GM19468 (cell line): ENCODE data around the gene RPL36A.

ENCODE experiments used
- ATAC-seq: cut with Tn5 transposase; IDR thresholded peaks from one replicate; pipeline ENCODE4 v1.9.1; 2021; ENCODE audit warnings: mild to moderate bottlenecking, moderate library complexity, moderate number of reproducible peaks; ENCODE audit not compliant: unreplicated experiment; ENCODE audit errors: extremely low read depth

The RPL36A gene

GRCh38 chrX:101390664-101391525 lies at the start of gene RPL36A:
TSS of gene RPL36A (plus strand) at chrX:101391011. CDS start at chrX:101391044, 33 bp downstream.
- ATAC-seq, result peak; percentile 70

DNA sequence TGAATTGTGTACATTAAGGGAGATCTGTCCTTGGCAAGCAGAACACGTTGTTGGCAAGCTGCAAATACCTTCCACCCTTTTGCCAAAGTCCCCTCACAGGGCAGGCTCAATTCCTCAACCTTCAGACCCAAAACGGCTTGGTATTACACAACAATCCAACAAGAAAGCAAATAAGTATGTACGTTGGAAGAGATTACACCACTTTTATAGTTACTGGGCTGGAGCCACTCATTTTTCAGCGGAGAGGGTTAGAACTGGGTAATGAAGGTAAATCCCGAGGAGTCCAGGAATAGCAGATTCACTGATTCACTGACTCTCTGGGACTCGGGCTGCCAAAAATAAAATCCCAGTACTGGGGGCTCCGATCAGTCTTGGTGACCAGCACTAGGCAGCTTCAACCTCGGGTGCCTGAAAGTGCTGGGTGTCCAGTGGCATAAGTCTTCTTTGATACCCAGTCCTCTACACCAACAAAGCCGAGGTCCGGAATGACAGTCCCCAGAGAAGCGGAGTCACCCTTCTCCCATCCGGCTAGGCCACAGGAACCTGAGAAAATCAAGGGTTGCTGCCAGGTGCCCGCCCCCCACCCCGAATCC lies 42.9 kb upstream of the RPL36A start:
- ATAC-seq, result no peak

DNA sequence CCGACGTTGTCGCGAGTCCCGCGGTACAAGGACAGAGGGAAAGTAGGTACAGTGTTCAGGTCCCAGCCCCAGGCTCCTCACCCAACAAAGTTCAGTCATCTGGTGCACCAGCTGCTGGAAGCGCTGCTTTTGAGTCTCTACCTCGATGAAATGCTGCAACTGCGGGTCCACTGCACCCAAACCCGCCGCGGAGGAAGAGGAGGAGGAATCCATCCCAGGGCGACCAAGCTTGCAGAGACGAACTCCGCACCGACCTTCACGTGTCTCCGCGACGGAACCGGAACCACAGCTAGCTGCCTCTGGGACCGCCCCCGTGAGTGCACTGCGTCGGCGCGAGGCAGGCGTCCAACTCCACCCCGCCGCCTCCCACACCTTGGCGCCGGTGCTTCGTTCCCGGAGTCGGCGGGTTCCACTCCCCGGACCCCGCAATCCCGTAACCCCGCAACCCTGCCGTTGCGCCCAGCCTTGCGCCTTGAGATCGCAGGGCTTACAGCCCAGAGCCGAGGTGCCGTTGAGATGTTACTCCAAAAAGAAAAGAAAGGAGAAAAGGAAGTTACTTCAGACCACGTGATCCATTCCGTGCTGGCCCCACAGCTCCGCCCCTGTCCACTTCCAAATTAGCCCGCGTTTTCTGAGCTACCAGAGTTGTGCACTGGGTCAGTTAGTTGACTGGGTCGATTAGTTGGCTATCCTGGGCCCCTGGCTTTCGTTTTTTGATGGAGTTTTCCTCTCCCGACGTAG lies 42.2 kb upstream of the RPL36A start, which contains the start of gene TIMM8A:
Gene TIMM8A, minus strand, starts transcription at position 291 of the 741 bp plus-strand sequence. Its CDS starts 78 bp downstream, at position 213.
- ATAC-seq, result peak; percentile 78

GRCh38 chrX:101349193-101349562 lies 41.6 kb upstream of the RPL36A start:
- ATAC-seq, result no peak

DNA sequence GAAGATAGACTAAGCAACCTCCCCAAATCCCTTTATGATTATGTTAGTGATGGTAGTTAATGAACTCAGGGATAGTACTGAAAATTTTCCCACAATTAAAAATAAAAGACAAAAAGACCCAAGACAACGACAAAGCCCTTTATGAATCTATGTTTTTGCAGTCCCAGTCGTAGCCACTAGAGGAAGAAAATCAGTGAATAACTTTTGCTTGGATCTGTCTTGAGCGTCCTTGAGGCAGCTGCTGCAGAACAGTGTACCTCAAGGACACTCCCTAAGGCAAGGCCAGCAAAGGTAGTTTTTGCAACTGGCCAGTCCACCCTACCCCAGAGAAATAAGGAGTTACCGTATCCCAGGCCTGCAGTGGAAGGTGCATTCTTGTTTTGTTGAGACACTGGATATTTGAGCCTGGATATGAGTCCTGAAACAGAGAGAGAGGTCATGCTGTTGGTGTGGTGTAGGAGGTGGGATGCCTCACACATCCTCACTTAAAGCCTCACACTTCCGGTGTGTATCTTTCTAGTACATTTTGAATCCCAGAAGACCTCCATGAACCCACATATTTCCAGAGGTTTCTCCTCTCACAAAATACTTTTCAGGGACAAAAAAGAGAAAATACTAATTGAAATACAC lies 33.5 kb upstream of the RPL36A start:
- no peak for ATAC-seq

GRCh38 chrX:101359966-101360365 lies 30.8 kb upstream of the RPL36A start:
- no peak for ATAC-seq

DNA sequence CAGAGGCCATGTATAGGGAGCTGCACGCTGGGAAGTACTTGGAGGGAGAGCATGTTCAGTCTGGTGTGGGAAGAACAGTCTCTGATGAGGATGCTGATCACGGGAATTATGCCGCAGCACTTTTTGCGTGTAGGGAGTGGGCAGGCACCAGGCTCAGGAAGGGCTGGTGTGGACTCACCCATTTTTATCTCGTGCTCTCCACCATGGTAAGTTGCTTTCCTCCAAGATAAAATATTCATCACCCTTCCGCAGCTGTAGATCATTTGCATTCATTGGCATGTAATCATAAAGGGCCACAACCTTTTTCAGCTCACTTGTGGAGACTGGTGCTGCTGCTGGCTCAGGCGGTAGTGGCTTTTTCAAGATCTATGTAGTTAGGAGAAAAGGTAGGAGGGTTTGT lies 30.4 kb upstream of the RPL36A start:
- ATAC-seq, result no peak

DNA sequence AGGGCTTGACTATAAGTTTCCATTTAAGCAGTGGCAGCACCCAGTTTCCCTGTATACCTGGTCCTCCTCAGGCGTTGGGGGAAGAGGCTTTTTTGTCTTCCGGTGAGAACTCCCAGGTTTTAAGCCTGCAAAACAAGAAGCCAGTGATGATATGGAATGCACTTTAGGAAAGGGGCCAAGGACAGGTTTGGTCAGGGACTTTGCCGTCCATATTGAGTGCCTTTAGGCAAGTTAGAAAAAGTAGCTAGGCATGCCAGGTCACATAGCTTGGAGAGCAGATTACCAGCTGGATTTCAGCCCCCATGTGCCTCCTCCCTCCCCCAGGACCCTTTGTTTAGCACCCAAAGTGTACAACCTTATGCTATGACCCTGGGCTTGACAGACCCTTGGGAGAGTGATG lies 28.7 kb upstream of the RPL36A start:
- no peak for ATAC-seq

DNA sequence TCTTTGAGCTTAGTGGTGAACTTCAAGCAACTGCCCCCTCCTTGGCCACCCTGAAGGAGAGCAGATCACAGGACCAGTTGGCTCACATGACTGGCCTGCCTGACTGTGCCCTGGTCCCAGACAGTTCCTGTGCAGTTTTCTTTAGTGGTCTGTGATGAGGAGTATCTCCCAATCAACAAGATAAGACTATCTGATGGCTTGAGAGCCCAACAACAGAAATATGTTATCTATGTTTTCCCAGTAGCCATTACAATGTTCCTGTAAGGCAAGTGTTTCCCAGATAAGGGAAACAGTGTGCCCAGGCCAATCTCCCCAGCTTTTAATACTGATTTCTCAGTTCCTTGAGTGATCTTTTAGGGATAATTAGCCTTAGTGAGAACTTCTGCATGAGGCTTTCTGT lies 28.1 kb upstream of the RPL36A start:
- ATAC-seq, result no peak

DNA sequence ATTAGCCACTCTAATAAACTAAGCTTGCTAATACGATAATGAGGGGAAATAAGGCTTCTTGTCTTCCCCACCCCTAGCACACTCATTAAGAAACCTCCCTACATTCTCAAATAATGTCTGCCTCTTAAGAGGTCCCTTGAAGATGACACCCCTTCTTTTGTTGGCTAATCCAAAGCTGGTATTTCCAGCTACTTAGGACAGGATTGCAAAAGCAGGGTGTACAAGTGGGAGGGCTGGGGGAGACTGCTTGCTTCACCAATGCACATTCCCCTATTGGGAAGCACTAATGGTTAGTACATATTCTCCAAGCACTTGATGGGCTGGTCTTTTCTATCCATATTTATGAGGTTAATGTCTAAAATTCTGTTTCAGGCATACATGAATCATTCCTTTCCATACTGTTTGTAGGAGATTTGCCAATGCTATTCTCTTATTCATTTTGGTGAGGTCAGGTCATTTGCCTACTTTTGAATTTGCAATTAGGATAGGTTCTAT lies 25.5 kb upstream of the RPL36A start:
- no peak for ATAC-seq

- ATAC-seq, result no peak
Observed at GRCh38 chrX:101368800-101369199, 22.0 kb upstream of the RPL36A start.

GRCh38 chrX:101369687-101370086 lies 21.1 kb upstream of the RPL36A start:
- no peak for ATAC-seq

DNA sequence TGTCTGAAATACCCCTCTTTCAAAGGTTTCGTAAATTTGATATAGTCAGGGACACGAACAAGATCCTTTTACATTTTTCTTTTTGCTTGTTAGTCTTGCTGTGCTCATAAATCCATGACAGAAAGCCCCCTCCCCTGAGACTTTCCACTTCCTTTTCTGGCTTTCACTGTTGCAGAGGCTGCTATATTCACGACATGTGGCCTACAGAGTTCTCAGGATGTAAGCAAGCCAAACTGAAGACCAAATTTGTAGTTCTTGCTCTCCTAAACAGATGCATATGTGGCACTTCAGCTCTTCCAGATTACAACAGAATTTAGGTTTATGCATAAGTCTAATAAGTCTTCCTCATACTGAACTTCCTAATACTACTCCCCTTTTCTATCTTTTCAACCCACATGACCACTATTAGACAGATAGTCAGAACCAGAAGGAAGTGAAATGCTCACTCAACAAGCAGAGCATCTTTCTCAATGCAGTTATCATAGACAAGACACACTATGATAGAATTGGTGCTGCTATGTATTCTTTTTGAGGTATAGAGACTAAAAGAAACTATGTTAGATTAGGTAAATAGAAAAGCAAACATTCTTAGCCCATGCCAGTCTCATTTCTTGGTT lies 19.8 kb upstream of the RPL36A start:
- no peak for ATAC-seq

DNA sequence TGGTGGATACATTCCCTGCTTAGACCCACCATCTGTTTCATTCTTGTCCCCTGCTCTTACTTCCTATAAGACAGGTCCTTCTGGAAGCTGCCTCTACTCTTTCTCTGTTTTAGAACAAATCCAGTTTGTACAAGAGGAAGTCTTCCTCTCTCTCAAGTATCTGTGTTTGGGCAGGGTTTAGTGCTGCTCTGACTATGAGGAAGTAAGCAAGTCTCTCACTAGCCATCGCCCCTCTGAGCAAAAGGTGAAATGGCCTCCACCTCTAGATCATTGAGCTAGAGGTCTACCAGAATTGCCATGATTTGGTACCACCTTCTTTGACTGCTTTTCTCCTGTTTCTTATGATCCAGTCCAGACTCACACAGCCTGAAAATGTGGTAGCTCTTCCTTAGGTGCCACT lies 13.3 kb upstream of the RPL36A start:
- no peak for ATAC-seq

GRCh38 chrX:101383679-101384205 lies 7.1 kb upstream of the RPL36A start:
- peak; percentile 48 for ATAC-seq

DNA sequence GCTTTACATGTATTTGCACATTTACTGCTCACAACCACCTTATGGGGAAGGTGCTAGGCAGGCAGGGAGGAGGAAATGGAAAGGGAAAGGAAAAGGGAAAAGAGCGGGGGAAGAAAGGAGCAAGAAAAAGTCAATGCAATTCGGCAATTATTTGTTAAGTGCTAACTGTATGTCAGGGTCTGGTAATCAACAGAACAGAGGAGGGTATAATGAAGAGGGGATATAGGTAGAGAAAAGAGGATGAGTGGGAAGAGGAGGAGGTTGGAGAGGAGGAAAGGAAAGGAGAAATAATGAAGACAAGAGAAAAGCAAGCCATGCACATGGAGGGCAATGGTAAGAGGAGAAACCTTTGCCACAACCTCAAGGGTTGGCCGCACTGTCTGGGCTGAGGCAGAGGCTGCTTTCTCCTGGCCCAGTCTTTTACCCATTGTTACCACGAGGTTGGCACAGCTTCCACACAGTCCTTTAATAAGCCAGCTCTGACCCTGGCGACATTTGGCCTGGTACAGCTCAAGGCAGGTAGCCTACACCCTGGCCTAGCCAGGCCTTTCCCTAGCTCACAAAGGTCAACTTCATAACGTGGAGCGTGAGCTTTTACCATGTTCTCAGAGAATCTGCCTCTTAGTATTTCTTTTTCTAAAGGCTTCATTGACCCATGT lies 5.7 kb upstream of the RPL36A start:
- no peak for ATAC-seq

GRCh38 chrX:101385795-101386541 lies 4.8 kb upstream of the RPL36A start, which contains the start of gene BTK:
TSS of gene BTK (minus strand) at chrX:101386191. CDS start at chrX:101375284, 10,907 bp downstream.
- ATAC-seq, result peak; percentile 65

GRCh38 chrX:101386542-101386885 lies 4.3 kb upstream of the RPL36A start:
- no peak for ATAC-seq
